DMS53 (cell line): ENCODE data around the gene ZBTB7C.

Source experiments
- DNase-seq: peaks from one replicate; lab custom pipeline; 2025; lab: John Stamatoyannopoulos, UW

The ZBTB7C gene

GRCh38 chr18:48021273-48021914 is 387.8 kb downstream of the ZBTB7C start:
- no peak for DNase-seq

- no peak for DNase-seq
Observed at GRCh38 chr18:48020337-48021250, 388.6 kb downstream of the ZBTB7C start.

DNA sequence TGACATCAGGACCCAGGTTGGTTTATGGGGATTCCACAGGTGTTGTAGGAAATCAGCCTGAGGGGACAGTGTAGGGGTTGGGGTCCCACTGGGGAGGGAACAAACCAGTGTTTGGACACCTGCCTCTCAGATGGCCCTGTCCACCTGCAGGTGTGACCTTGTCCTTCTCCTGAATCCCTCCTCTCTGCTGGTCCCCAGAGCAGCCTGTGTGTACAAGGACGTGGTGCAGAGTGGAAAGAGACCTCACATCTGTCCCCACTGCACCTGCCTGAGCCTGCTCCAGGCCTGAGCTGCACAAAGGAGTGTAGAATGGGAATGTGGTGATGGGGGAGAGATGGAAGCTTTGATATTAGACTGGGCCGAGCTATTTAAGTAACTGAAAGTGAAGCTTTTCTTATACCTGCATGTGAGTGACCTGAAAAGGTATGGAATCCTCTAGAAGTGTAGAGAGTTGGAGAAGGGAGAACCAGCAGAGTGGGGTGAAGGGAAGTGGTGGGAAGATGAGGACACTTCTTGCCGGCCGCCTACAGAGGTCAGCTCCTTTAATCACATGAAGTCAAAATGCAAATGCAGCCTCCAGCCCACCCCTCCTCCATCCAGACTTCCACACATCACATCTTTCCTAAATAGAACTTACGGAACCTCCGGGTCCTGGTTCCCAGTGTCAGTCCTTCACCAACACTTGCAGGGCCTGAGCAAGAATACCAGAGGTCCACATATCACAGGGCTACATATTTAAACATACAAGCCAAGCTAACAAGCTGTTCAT is 389.4 kb downstream of the ZBTB7C start:
- DNase-seq: no peak

DNA sequence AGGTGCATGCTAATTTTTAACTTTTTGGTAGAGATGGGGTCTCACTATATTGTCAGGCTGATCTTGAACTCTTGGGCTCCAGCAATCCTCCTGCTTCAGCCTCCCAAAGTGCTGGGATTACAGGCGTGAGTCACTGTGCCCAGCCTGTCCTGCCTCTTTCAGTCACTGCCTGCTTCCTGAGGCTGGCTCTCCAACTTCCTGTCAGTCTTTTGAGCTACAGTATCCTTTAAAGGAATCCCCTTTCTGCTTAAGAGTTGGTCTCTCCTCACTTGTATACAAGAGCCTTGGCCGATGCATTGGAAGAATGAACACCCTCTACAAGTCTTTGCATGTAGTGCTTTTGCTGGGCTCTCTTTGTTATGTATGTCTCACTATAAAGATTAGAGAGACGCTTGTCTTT is 390.3 kb downstream of the ZBTB7C start:
- no peak for DNase-seq

DNA sequence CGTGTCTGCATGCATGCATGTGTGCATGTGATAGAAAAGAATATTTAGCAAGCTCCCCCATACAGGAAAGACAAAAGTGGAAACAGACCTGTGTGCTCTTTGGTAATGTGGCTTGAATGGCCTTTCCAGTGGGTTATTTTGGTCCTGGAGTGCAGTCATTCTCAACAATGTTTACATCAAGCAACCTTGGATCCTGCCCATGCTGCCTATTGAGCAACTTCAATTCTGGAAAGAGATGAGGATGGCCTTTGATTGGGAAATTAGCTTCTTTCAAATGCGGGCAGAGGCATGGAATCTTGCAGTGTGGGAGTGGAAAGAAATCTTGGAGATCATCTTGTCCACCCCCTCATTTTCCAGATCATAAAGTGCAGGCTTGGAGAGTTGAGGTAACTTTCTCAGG is 391.5 kb downstream of the ZBTB7C start:
- DNase-seq: no peak

GRCh38 chr18:48013162-48013561 is 396.0 kb downstream of the ZBTB7C start:
- no peak for DNase-seq

DNA sequence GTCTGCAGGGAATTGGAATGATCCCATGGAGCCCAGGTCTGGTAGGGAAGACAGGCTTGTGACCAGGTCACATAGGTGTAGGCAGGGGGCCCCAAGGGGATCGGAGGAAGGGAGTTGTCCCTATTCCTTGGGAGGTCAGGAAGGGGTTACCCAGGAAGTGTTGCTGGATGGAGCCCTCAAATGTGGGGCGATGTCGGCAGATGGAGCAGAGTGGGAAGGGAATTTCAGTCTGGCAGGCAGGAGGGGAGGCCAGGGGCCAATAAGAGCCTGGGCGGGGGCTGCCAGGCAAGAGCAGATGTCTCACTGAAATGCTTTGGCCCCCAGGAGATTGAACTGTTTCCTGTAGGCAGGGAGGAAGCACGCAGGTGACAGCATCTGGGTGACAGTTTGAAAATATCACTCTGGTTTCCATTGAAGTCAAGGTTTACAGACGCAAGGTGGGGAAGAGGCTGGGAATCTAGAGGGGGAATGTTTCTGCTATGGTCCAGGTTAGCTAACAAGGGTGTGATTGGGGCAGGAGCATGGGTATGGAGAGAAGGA is 397.2 kb downstream of the ZBTB7C start:
- DNase-seq: no peak

GRCh38 chr18:48010264-48010663 is 398.9 kb downstream of the ZBTB7C start:
- no peak for DNase-seq

DNA sequence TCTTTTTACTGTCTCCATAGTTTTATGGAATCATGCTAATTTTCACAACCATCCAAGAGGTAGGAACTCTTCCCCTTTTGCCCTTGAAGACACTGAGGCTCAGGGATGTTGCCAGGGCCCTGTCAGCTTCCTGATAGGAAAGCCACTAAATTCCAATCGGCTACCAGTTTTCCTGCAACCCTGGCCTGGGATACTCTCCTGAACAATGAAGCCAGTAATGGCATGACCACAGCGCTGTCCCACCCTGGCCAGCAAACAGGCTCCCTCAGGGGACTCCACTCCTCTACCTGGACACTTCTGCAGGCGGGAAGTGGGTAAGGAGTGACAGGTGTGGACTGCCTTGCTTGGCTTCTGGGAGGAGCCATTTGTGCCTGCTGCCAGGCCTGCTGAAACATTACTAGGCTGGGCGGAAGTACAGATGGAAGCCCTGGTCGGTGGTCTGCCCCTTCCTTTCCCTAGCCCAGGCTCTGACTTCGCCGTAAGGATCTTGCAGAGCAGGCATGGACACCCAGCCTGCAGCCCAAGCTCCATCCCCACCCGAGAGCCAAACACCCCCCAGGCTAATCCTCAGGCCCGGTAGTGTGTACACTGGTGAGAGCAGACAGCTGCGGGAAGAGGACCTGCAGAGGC is 400.0 kb downstream of the ZBTB7C start:
- no peak for DNase-seq

GRCh38 chr18:48007955-48008701 is 401.1 kb downstream of the ZBTB7C start:
- peak; percentile 95 for DNase-seq

GRCh38 chr18:48007381-48007780 is 401.8 kb downstream of the ZBTB7C start:
- no peak for DNase-seq

- no peak for DNase-seq
Observed at GRCh38 chr18:48006415-48007175, 402.6 kb downstream of the ZBTB7C start.

DNA sequence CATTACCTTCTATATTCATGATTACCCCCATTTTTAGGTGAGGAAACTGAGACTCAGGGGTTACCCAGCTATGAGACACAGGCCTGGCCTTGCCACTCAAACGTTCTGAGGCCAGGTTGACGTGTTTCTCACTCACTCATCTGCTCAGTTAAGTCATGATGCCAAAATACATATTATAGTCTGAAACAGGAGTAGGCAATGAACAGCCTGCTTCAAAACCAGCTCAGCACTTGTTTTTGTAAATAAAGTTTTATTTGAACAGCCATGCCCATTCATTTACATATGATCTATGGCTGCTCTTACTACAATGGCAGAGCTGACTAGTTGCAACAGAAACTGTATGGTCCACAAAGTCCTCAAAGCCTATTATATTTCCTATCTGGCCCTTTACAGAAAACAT is 404.6 kb downstream of the ZBTB7C start:
- DNase-seq: no peak

- DNase-seq: no peak
Observed at GRCh38 chr18:48003426-48004349, 405.5 kb downstream of the ZBTB7C start.

DNA sequence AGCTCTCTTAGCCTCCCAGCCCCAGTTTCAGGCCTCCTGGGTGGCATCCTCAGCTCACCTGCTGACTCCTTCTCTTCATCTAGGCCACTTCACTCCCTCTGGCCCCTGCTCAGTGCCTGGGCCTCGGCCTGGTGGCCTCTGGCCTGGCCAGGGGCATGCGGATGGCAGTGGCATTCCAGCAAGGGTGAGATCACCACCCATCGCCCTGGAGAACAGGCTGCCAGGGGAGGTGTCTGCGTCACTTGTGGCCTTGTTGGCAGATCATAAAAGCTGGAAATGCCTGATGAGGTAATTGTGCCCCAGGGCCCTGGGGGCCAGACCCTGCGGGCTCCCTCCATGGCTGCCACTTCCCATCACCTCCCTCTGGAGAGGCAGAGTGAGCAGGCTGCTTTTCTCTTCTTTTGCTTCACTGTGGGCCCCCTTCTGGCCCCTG is 406.2 kb downstream of the ZBTB7C start:
- peak; percentile 59 for DNase-seq

DNA sequence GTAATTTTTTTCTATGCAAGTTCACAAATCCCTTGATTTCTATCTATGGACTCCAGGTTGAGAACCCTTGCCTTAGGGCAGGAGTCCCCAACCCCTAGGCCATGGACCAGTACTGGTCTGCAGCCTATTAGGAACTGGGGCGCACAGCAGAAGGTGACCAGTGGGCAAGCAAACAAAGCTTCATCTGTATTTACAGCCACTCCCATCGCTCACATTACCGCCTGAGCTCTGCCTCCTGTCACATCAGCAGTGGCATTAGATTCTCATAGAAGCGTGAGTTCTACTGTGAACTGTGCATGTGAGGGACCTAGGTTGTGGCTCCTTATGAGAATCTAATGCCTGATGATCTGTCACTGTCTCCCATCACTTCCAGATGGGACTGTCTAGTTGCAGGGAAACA is 408.5 kb downstream of the ZBTB7C start:
- DNase-seq: no peak

- DNase-seq: no peak
Observed at GRCh38 chr18:47999801-48000248, 409.4 kb downstream of the ZBTB7C start.

DNA sequence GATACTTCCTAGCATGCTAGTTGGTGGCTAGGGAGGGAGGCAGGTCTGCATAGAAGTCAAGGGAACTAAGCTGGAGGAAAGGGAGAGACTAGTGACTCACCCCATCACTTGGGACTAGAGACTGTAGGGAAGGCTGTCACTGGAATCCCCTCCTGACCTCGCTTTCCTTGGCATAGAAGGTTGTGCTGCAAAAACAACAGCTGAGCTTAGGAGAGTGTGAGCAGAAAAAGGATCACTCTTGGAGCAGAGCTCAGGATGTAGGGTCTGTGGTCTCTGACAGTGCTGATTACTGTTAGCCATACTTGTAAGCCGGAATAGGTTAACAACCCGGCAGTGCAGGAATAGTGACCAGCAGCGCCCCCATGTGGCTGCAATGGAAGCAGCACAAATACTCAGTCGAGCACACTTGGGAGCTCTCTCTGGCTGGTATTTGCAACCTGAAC is 411.8 kb downstream of the ZBTB7C start:
- peak; percentile 69 for DNase-seq

- DNase-seq: no peak
Observed at GRCh38 chr18:47996091-47996541, 413.1 kb downstream of the ZBTB7C start.
